Testis (tissue), 3 donors: Measurements from ENCODE around the gene CLDN34. TPM values are rescaled to one million over a fixed set of nuclear protein-coding genes. Genes with fewer than 3 reads are reported as not detected.

Experiments
- DNase-seq: peaks from one replicate; pipeline ENCODE4 v3.0.0-alpha.2; 2019
- H3K27ac ChIP-seq, 2 donors: fragments of 200-600 bp; sonication (generic); one replicate each; pipeline ENCODE4 v1.5.1; 2019
- H3K27me3 ChIP-seq: fragments of 200-600 bp; sonication (generic); one replicate; pipeline ENCODE4 v1.5.1; 2019
- H3K36me3 ChIP-seq: fragments of 200-600 bp; sonication (generic); one replicate; pipeline ENCODE4 v1.5.1; 2017; ENCODE audit warnings: low read depth; ENCODE audit errors: missing control alignments
- H3K4me1 ChIP-seq: fragments of 200-600 bp; sonication (generic); one replicate; pipeline ENCODE4 v1.5.1; 2019
- H3K4me3 ChIP-seq, 2 donors: fragments of 200-600 bp; sonication (generic); one replicate each; pipeline ENCODE4 v1.5.1; 2017 to 2019
- H3K9me3 ChIP-seq: fragments of 200-600 bp; sonication (generic); one replicate; pipeline ENCODE4 v1.5.1; 2017
- POLR2A ChIP-seq: fragments of 450-650 bp; IDR thresholded peaks from one replicate; pipeline ENCODE4 v1.6.1; 2017; ENCODE audit warnings: antibody characterized with exemption, mild to moderate bottlenecking, moderate library complexity
- WGBS, 2 donors: methylation state at CpG; one replicate each; pipeline ENCODE4 v1.1.5; 2018; 5-methylcytosine and 5-hydroxymethylcytosine counted together
- intact Hi-C: fragments of 100-400 bp; cut with DNase I; formaldehyde crosslinking; loops from one replicate; pipeline ENCODE4 v1.15.1; 2023; ENCODE audit warnings: low total_unique reads
- polyA plus RNA-seq: library from polyadenylated mRNA; stranded (reverse); fragments of 350-450 nt; fragmentation: Illumina TruSeq; extraction: RNeasy Lipid Tissue Mini Kit (QIAGEN cat#74804); gene quantifications from one replicate; pipeline ENCODE4 v1.2.3, GENCODE V29; 2014; ENCODE audit warnings: low read depth, low replicate concordance; ENCODE audit not compliant: insufficient read depth
- total RNA-seq, 2 donors: library from RNA; depleted of rRNA; stranded (reverse); fragments of >200 nt; gene quantifications; one replicate each; pipeline ENCODE4 v1.2.3, GENCODE V29; 2016
- TF ChIP-seq, protein P1 (sequence below), 3 experiments: fragments of 450-650 bp in 2 of 3; fragments of 200-600 bp in 1 of 3; sonication (generic) in 1 of 3; IDR thresholded peaks; one replicate each; pipeline ENCODE4 v1.5.1; 2016 to 2019; ENCODE audit warnings: antibody characterized with exemption in 3 of 3, mild to moderate bottlenecking in 2 of 3, moderate library complexity in 1 of 3

CLDN34 gene
- total and polyA plus RNA-seq, 3 donors from 2014 or later = 1.2 to 4.3 (median 3.0) TPM

DNA sequence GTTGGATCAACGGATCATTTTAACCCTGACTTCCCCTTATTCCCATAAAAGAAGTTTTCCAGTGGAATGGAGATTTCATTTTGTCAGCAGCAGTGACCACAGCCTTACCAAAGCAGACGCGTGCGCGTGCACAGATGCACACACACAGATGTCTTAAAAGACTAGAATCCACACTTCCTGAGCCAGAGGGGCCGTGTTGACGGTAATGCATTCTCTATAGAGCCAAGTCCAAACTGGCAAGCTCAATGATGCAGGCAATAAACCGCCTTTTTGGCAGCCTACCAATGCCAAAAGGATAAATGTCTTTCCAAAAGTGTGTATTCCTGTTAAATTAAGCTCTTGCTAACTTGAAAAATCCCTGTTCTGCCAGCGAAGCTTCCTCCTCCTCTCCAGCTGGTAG, 18.8 kb upstream of the CLDN34 start:
- DNase-seq = no peak

DNA sequence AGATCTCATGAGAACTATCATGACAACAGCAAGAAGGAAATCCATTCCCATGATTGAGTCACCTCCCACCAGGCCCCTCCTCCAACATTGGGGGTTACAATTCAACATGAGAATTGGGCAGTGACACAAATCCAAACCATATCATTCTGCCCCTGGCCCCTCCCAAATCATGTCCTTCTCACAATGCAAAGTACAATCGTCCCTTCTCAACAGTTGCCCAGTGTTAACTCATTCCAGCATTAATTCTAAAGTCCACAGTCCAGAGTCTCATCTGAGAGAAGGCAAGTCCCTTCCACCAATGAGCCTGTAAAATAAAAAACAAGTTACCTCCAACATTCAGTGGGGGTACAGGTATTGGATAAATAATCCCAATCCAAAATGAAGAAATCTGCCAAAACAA, 14.9 kb upstream of the CLDN34 start:
- Histone ChIP-seq H3K27ac (no peak overlapping the region), H3K27me3 (no peaks in the 10 kb centered on the region), H3K36me3 (no peaks in the 10 kb centered on the region), H3K4me3 (no peak overlapping the region), H3K4me1 (no peaks in the 10 kb centered on the region), H3K9me3 (no peaks in the 10 kb centered on the region)
- intact Hi-C loops = no loop called here
- no peak for DNase-seq
- TF ChIP-seq POLR2A = no peak
- TF ChIP-seq, protein P1, sequence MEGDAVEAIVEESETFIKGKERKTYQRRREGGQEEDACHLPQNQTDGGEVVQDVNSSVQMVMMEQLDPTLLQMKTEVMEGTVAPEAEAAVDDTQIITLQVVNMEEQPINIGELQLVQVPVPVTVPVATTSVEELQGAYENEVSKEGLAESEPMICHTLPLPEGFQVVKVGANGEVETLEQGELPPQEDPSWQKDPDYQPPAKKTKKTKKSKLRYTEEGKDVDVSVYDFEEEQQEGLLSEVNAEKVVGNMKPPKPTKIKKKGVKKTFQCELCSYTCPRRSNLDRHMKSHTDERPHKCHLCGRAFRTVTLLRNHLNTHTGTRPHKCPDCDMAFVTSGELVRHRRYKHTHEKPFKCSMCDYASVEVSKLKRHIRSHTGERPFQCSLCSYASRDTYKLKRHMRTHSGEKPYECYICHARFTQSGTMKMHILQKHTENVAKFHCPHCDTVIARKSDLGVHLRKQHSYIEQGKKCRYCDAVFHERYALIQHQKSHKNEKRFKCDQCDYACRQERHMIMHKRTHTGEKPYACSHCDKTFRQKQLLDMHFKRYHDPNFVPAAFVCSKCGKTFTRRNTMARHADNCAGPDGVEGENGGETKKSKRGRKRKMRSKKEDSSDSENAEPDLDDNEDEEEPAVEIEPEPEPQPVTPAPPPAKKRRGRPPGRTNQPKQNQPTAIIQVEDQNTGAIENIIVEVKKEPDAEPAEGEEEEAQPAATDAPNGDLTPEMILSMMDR (IDR thresholded peaks at IDR 0.05) = no peak
- 50 to 63% methylated on average over 1 of the region's 1 CpG for WGBS, 2 donors

More for the DNA sequence above, 18.8 kb upstream of the CLDN34 start:
- H3K36me3 ChIP-seq = no peaks in the 10 kb centered on the region
- H3K9me3 ChIP-seq = no peaks in the 10 kb centered on the region
- 82 to 84% methylated on average over 9 of the region's 9 CpGs for WGBS, 2 donors
- H3K4me1 ChIP-seq = no peaks in the 10 kb centered on the region
- TF ChIP-seq, protein P1 (IDR thresholded peaks at IDR 0.05) = no peak
- no peak for TF ChIP-seq POLR2A
- H3K4me3 ChIP-seq = no peak overlapping the region
- no peak overlapping the region for H3K27ac ChIP-seq
- intact Hi-C loops = no loop called here
- no peaks in the 10 kb centered on the region for H3K27me3 ChIP-seq

DNA sequence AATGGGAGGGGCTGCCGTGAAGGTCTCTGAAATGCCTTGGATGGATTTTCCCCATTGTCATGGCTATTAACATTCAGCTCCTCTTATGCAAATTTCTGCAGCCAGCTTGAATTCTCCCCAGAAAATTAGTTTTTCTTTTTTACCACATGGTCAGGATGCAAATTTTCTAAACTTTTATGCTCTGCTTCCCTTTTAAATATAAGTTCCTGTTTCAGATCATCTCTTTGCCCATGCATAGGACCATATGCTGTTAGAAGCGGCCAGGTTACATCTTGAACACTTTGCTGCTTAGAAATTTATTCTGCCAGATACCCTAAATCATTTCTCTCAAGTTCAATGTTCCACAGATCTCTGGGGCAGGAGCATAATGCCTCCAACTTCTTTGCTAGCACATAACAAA, 13.8 kb upstream of the CLDN34 start:
- intact Hi-C loops = no loop called here
- Histone ChIP-seq H3K4me1 (no peaks in the 10 kb centered on the region), H3K4me3 (no peak overlapping the region), H3K9me3 (no peaks in the 10 kb centered on the region), H3K36me3 (no peaks in the 10 kb centered on the region), H3K27ac (no peak overlapping the region), H3K27me3 (no peaks in the 10 kb centered on the region)
- DNase-seq = no peak
- no peak for TF ChIP-seq POLR2A
- TF ChIP-seq, protein P1 (IDR thresholded peaks at IDR 0.05) = no peak
- WGBS, 2 donors = 95 to 100% methylated on average over 2 of the region's 2 CpGs

DNA sequence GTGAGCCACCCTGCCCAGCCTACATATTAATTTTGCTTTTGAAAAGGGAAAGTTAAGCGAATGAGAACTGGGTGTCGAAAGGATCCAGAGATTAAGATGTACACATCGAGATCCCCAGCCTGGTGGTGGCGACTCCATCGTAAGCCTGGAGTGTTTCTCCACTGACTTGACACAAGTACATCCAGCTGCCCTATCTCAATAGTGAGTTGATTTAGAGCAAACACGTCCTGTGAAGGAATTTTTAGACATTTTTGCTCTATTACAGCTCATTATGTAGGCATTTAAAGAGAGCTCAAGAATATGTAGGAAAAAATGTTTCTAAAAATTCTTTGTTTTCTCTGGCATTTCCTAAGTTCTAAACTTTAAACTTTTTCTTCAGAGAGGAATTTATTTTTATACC, 11.7 kb upstream of the CLDN34 start:
- Histone ChIP-seq H3K4me3 (no peak overlapping the region), H3K9me3 (no peaks in the 10 kb centered on the region), H3K27ac (no peak overlapping the region), H3K36me3 (no peaks in the 10 kb centered on the region), H3K4me1 (no peaks in the 10 kb centered on the region), H3K27me3 (no peaks in the 10 kb centered on the region)
- TF ChIP-seq, protein P1 (IDR thresholded peaks at IDR 0.05) = no peak
- TF ChIP-seq POLR2A = no peak
- no peak for DNase-seq
- WGBS, 2 donors = 70 to 93% methylated on average over 6 of the region's 6 CpGs
- intact Hi-C loops = no loop called here

DNA sequence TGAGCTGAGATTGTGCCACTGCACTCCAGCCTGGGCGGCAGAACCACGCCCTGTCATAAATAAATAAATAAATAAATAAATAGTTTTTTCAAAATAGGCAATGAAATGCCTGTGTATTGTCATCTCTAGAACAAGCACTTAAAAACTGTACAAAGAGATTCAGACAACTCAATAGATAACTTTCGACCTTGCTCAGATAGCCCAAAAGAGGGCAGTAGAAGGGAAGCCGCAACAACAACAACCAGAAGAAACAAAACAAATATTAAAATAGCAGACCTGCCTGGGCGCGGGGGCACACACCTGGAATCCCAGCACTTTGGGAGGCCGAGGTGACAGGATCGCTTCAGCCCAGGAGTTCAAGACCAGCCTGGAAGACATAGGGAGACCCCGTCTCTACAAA, 9.4 kb upstream of the CLDN34 start:
- intact Hi-C loops = no loop called here

More for the DNA sequence above, 9.4 kb upstream of the CLDN34 start:
- Histone ChIP-seq H3K27ac (no peak overlapping the region), H3K4me3 (no peak overlapping the region), H3K36me3 (no peaks in the 10 kb centered on the region), H3K9me3 (no peaks in the 10 kb centered on the region), H3K4me1 (no peaks in the 10 kb centered on the region), H3K27me3 (no peaks in the 10 kb centered on the region)
- 84 to 95% methylated on average over 4 to 9 of the region's 9 CpGs for WGBS, 2 donors
- no peak for DNase-seq
- no peak for TF ChIP-seq POLR2A
- TF ChIP-seq, protein P1 (IDR thresholded peaks at IDR 0.05) = no peak
